Adrenal gland (tissue), 12 donors: ENCODE data around the gene OLAH. TPM values are rescaled to one million over a fixed set of nuclear protein-coding genes. Genes with fewer than 3 reads are reported as not detected.

ENCODE experiments used
- DNase-seq, 7 donors: peaks; one replicate each; pipeline ENCODE4 v3.0.0-alpha.2; 2019 to 2020
- H3K27ac ChIP-seq, 5 donors: fragments of 200-600 bp; sonication (generic) in 4 of 5; 1 replicate in 3 of 5; 2 replicates in 2 of 5; pipeline versions ENCODE4 v1.5.1 to v1.8.0; 2016 to 2020; ENCODE audit warnings: mild to moderate bottlenecking in 1 of 5
- H3K27me3 ChIP-seq: fragments of 200-600 bp; 2 replicates; pipeline ENCODE4 v1.8.0; 2021
- H3K36me3 ChIP-seq, 2 donors: fragments of 200-600 bp; replicated peaks in 1 of 2; 1 replicate in 1 of 2; 2 replicates in 1 of 2; pipeline versions ENCODE4 v1.5.1 to v1.8.0; 2018 to 2022
- H3K4me1 ChIP-seq, 2 donors: fragments of 200-600 bp; replicated peaks in 1 of 2; 1 replicate in 1 of 2; 2 replicates in 1 of 2; pipeline versions ENCODE4 v1.5.1 to v1.8.0; 2018 to 2021
- H3K4me3 ChIP-seq, 4 donors: fragments of 200-600 bp; sonication (generic) in 3 of 4; one replicate each; pipeline ENCODE4 v1.5.1; 2016 to 2018
- H3K9me3 ChIP-seq, 3 donors: fragments of 200-600 bp; sonication (generic) in 1 of 3; replicated peaks in 1 of 3; 1 replicate in 2 of 3; 2 replicates in 1 of 3; pipeline versions ENCODE4 v1.5.1 to v1.8.0; 2016 to 2021
- CTCF ChIP-seq, 6 experiments: fragments of 450-650 bp in 4 of 6; fragments of 200-600 bp in 2 of 6; sonication (generic) in 1 of 6; IDR thresholded peaks; 1 replicate in 5 of 6; 2 replicates in 1 of 6; pipeline versions ENCODE4 v1.5.1 to v1.8.0; 2016 to 2021; ENCODE audit warnings: antibody characterized with exemption in 6 of 6, mild to moderate bottlenecking in 2 of 6, moderate library complexity in 1 of 6
- POLR2A ChIP-seq, 2 donors: fragments of 450-650 bp; IDR thresholded peaks; one replicate each; pipeline ENCODE4 v1.6.1; 2017; ENCODE audit warnings: antibody characterized with exemption in 2 of 2, mild to moderate bottlenecking in 2 of 2, moderate library complexity in 1 of 2
- WGBS, 4 donors: extraction: QIAGEN DNeasy Blood & Tissue Kit in 2 of 4; methylation state at CpG; one replicate each; pipeline versions ENCODE4 v1.1.5 to v1.1.7; 2013 to 2017; 5-methylcytosine and 5-hydroxymethylcytosine counted together
- intact Hi-C, 2 donors: fragments of 100-400 bp; cut with DNase I; formaldehyde crosslinking; loops; one replicate each; pipeline versions ENCODE4 v1.14.1 to v1.15.0; 2022 to 2023
- polyA plus RNA-seq, 3 donors: library from polyadenylated mRNA; stranded (reverse); fragments of 200-250 nt in 2 of 3; fragments of 350-450 nt in 1 of 3; fragmentation: Illumina TruSeq in 1 of 3; extraction: RNeasy Lipid Tissue Mini Kit (QIAGEN cat#74804) in 1 of 3; gene quantifications; one replicate each; pipeline ENCODE4 v1.2.3, GENCODE V29; 2013 to 2014
- total RNA-seq, 9 donors: library from RNA; depleted of rRNA in 4 of 9; stranded (reverse); fragments of >200 nt in 4 of 9; fragments of 120-200 nt in 1 of 9; fragmentation: NEBNext Ultra II Directional in 1 of 9; extraction: Animal tissue kit (Norgen Biotek cat#: 25700) in 1 of 9; gene quantifications; one replicate each; pipeline versions ENCODE4 v1.1.0 to v1.2.4, GENCODE V29; 2013 to 2023
- donor health status: healthy with polysubstance abuse.
- donor health status: Bipolar disorder and iron deficiency.
- donor health status: DM: yes; HTN: yes; CAD: no.
- donor health status: DM: no; HTN: no; CAD: no.
- donor health status: DM: no; HTN: no; CAD: no.
- donor health status: DM: yes; HTN: yes; CAD: no.

The OLAH gene
- total and polyA plus RNA-seq, 12 donors: 0.18 to 2.8 (median 0.68) TPM

DNA sequence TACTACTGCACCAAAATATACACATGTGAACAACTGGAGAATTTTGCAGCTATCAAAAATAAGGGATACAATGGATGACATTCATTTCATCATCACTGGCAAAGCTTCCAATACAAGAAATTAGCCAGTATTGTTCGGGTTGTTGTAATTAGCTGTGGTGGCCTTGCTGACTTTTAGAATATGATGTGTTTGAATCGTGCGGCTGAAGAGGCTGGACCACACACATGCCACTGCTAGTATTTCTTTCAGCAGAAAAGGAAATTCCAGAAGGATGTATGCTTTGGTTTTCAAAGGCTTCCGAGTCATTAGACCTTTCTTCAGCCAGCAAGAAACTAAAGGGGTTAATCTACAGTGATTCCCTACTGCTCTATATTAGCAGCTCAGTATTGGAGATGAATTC, 70.0 kb downstream of the OLAH start:
- Histone ChIP-seq H3K27me3 (no peaks in the 10 kb centered on the region), H3K9me3 (no peaks in the 10 kb centered on the region), H3K4me1 (no peaks in the 10 kb centered on the region), H3K27ac (no peak overlapping the region), H3K36me3 (no peaks in the 10 kb centered on the region), H3K4me3 (no peak overlapping the region)
- no peak for DNase-seq
- intact Hi-C loops: no loop called here
- 88 to 96% (median 93%) methylated on average over 4 of the region's 4 CpGs for WGBS, 4 donors
- TF ChIP-seq CTCF (IDR thresholded peaks at IDR 0.05): no peak

DNA sequence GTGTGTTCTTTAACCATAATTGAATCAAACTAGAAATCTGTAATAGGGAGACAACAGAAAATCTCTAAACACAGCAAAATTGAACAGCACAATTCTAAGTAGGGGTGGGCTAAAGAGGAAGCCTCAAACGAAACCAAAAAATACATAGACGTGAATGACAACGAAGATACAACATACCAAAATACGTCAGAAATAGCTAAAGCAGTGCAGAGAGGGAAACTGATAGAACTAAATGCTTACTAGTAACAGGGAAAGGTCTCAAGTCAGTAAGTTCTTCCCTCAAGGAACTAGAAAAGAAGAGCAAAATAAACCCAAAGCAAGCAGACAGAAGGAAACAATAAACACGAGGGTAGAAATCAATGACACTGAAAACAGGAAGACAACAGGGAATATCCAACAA, 72.5 kb downstream of the OLAH start:
- WGBS, 4 donors: 96 to 98% (median 96%) methylated on average over 5 of the region's 5 CpGs
- H3K36me3 ChIP-seq: peaks cover 0 to 4% of the 10 kb centered on the region in 2 donors
- TF ChIP-seq CTCF (IDR thresholded peaks at IDR 0.05): no peak
- TF ChIP-seq POLR2A (IDR thresholded peaks at IDR 0.05): no peak

DNA sequence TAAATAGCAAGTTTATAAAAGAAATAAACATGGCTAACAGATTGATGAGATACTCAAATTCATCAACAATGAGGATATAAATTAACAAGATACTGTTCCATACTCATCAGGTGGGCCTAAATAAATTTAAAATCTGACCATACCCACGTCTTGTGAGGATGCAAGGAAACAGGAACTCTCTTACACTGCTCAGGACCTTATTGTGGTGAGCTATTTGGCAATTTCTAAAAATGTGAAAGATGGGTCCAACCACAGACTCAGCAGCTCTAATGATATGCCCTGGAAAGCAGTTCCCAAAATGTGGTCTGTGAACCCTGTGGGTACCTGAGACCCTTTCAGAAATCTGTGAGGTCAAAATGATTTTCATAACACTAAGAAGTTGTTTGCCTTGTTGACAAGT, 74.9 kb downstream of the OLAH start:
- Histone ChIP-seq H3K36me3 (peaks cover 0 to 4% of the 10 kb centered on the region in 2 donors), H3K27ac (no peak overlapping the region), H3K4me3 (no peak overlapping the region), H3K9me3 (no peaks in the 10 kb centered on the region), H3K27me3 (no peaks in the 10 kb centered on the region), H3K4me1 (no peaks in the 10 kb centered on the region)
- intact Hi-C loops: no loop called here
- DNase-seq: no peak
- WGBS, 4 donors: 63 to 90% (median 85%) methylated on average over 1 of the region's 1 CpG
- TF ChIP-seq POLR2A (IDR thresholded peaks at IDR 0.05) (no peak), CTCF (IDR thresholded peaks at IDR 0.05) (no peak)

More for the DNA sequence above, 72.5 kb downstream of the OLAH start:
- intact Hi-C loops: no loop called here
- H3K27ac ChIP-seq: no peak overlapping the region
- H3K4me1 ChIP-seq: no peaks in the 10 kb centered on the region
- H3K4me3 ChIP-seq: no peak overlapping the region
- DNase-seq: no peak
- H3K9me3 ChIP-seq: no peaks in the 10 kb centered on the region
- no peaks in the 10 kb centered on the region for H3K27me3 ChIP-seq

DNA sequence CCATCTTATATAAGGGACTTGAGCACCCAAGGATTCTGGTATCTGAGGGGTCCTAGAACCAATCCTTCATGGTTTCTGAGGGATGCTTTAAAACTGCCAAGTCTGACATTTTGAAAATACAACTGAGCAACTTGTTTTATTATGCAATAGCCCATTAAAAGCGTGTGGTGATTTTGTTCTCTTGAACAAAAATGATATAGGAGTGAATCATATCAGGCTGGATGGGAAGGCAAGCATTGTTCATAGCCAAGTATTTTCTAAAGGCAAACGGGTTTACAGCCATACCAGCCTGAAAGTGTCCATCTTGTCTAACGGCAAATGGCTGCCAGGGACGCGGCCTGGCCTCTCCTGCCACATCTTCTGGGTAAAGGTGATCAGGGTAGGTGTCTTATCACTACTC, 76.8 kb downstream of the OLAH start:
- TF ChIP-seq POLR2A (IDR thresholded peaks at IDR 0.05) (no peak), CTCF (IDR thresholded peaks at IDR 0.05) (no peak)
- Histone ChIP-seq H3K36me3 (peaks cover 0 to 4% of the 10 kb centered on the region in 2 donors), H3K4me3 (no peak overlapping the region), H3K9me3 (no peaks in the 10 kb centered on the region), H3K27ac (no peak overlapping the region), H3K27me3 (no peaks in the 10 kb centered on the region), H3K4me1 (no peaks in the 10 kb centered on the region)
- DNase-seq: no peak
- 89 to 97% (median 93%) methylated on average over 5 of the region's 5 CpGs for WGBS, 4 donors
- intact Hi-C loops: no loop called here
